Measurements from ENCODE around the gene CFAP46. TPM values are rescaled to one million over a fixed set of nuclear protein-coding genes. Genes with fewer than 3 reads are reported as not detected.

Gene CFAP46
- total and polyA plus RNA-seq, 2 of the 8 experiments (the other 6 are each of a cell fraction or from before 2014, with no cell fraction given) = 2.6 to 4.8 TPM

GRCh38 chr10:132912225-132912712 lies 30.1 kb downstream of the CFAP46 start (continued):
- no peak for TF ChIP-seq CHD7 (IDR thresholded peaks at IDR 0.05; ENCODE audit: insufficient replicate concordance, low read length)
- no peak for TF ChIP-seq RNF2 (IDR thresholded peaks at IDR 0.05; ENCODE audit: borderline replicate concordance, low read depth, low read length, missing control alignments, poor library complexity, severe bottlenecking)
- TF ChIP-seq POLR2A (IDR thresholded peaks at IDR 0.05; ENCODE audit: control extremely low read depth in 1 of 2, low read depth in 2 of 2, low read length in 2 of 2) = no peak
- no peak for TF ChIP-seq EGR1 (IDR thresholded peaks at IDR 0.05; ENCODE audit: borderline replicate concordance, low read depth, low read length)
- no peak for TF ChIP-seq RFX5 (IDR thresholded peaks at IDR 0.05; ENCODE audit: borderline replicate concordance, low read depth, low read length)
- TF ChIP-seq NANOG (IDR thresholded peaks at IDR 0.05; ENCODE audit: insufficient read depth, low read depth, low read length, poor library complexity, severe bottlenecking) = no peak
- TF ChIP-seq JUN (IDR thresholded peaks at IDR 0.05; ENCODE audit: low read depth, low read length) = no peak
- TF ChIP-seq CEBPB (IDR thresholded peaks at IDR 0.05; ENCODE audit: low read depth, low read length) = no peak
- TF ChIP-seq SUZ12 (IDR thresholded peaks at IDR 0.05; ENCODE audit: low read length) = no peak
- no peak for TF ChIP-seq TEAD4 (IDR thresholded peaks at IDR 0.05; ENCODE audit: low read depth, low read length)
- no peak for TF ChIP-seq MAX (IDR thresholded peaks at IDR 0.05)
- no peak for TF ChIP-seq SP1 (IDR thresholded peaks at IDR 0.05; ENCODE audit: low read depth, low read length)
